NCI-H460 (cell line): ENCODE results near the gene APOL1. TPM values are rescaled to one million over a fixed set of nuclear protein-coding genes. Genes with fewer than 3 reads are reported as not detected.
"Not testable (repeated sequence)": the region's sequence is repeated elsewhere in the genome, so short reads cannot be mapped to it uniquely, and the experiment has no call there.

ENCODE experiments used
- DNase-seq: peaks from one replicate; pipeline ENCODE4 v3.0.0-alpha.2; 2016; ENCODE audit warnings: low read depth; ENCODE audit errors: extremely low read depth
- polyA plus RNA-seq: library from polyadenylated mRNA; depleted of rRNA; stranded (reverse); fragments of >200 nt; gene quantifications from 2 replicates; pipeline ENCODE4 v1.2.3, GENCODE V29; 2014; cell fraction: nucleus; rRNA removed
- total RNA-seq: library from RNA; depleted of rRNA; stranded (reverse); fragments of >200 nt; shearing (Covaris generic); gene quantifications from 2 replicates; pipeline ENCODE4 v1.2.3, GENCODE V29; 2014; rRNA removed

APOL1 gene
- 1.9 and 2.6 TPM in 2 replicates for total RNA-seq
- 2.0 and 3.6 TPM in 2 replicates for polyA plus RNA-seq

- DNase-seq, result peak; percentile 26
These were observed at the start of gene APOL1 for GRCh38 chr22:36252754-36253522. TSS of gene APOL1 (plus strand) at chr22:36253133. CDS start at chr22:36254956, 1,823 bp downstream.

DNA sequence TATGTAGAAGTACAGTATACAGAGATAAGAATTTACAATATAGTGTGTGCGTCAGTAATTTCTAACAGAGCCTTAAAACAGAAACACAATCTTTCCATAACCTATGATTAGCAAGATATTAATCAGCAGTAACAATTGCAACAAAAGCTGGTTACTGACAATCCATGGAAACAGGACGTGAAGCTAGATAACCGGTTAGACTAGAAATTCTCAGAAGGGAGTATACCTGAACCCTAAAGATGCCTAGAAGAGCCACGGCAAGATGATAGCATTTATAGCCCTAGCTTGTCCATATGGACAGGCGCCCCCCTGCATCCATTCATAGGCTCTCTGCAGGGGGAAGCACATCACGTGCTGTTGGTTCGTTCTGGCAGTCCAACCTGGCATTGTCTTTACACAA, 49.5 kb upstream of the APOL1 start:
- DNase-seq, result not testable (repeated sequence)

- no peak for DNase-seq
These were observed 48.8 kb upstream of the APOL1 start for GRCh38 chr22:36204001-36204631.

GRCh38 chr22:36204632-36205015, 48.3 kb upstream of the APOL1 start:
- no peak for DNase-seq

DNA sequence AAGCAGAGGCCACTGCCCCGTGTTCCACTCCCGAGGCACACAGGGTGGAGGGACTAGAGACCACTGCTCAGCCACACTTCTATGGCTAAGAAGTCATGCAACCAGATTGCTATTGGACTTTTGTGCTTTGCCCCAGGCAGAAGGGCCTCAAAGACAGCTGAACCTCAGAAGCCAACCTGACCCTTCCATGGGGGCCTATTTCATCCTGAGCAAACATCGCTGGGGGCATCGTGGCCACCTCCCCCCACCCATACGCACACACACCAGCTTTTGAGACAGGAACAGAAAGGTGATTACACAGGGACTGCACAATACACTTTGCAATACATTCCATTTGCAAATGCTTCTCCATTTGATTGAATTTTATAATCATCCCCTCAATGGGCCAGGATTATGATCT, 47.4 kb upstream of the APOL1 start:
- DNase-seq, result not testable (repeated sequence)

- DNase-seq, result no peak
These were observed 46.7 kb upstream of the APOL1 start for GRCh38 chr22:36206255-36206654.

GRCh38 chr22:36208162-36208765, 44.7 kb upstream of the APOL1 start:
- DNase-seq, result no peak

- no peak for DNase-seq
These were observed 44.0 kb upstream of the APOL1 start for GRCh38 chr22:36208914-36209313.

- DNase-seq, result not testable (repeated sequence)
These were observed 43.4 kb upstream of the APOL1 start for GRCh38 chr22:36209488-36209908.

DNA sequence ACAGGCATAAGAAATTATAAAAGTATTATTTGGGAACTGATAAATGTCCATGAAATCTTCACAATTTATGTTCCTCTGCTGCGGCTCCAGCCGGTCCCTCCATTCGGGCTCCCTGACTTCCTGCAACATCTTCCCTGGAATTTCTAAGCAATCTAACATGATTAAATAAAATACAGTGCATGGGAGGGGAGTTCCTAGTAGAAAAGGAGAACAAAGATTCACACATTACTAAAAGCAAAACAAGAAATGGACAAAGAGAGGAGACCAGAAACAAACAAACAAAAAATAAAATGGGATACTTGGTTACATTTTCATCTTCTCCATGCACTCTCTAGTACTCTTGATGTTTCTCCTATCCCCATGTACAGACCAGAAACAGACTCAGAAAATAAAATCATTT, 42.7 kb upstream of the APOL1 start:
- no peak for DNase-seq

DNA sequence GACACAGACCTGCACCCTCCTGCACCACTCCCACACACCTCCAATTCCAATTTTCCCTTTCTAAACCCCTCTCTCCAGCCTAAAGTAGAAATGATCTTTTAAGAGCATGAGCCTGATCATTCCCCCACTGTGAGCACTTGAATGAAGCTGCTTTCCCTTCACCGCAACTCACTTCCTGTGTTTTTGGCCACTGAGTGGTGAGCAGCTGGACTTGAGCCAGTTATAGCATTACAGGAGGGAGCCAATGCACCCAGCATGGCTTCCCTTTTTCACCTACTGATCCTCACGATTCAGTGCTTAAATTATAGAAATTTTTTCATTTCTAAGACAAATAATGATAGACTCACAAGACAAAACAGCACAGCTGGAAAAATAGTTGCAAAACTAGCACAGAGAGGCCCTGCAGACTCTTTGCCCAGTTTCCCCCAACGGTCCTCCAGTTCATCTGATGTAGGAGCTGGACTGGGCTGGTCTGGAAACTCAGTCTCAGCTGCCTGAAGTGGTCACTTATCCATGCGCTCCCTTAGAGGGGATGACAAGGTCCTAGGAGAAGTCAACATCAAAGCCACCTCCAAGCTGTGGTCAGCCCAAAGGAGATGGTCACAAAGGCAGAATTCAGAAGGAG, 41.6 kb upstream of the APOL1 start:
- DNase-seq, result no peak

GRCh38 chr22:36212901-36213300, 40.0 kb upstream of the APOL1 start:
- no peak for DNase-seq

DNA sequence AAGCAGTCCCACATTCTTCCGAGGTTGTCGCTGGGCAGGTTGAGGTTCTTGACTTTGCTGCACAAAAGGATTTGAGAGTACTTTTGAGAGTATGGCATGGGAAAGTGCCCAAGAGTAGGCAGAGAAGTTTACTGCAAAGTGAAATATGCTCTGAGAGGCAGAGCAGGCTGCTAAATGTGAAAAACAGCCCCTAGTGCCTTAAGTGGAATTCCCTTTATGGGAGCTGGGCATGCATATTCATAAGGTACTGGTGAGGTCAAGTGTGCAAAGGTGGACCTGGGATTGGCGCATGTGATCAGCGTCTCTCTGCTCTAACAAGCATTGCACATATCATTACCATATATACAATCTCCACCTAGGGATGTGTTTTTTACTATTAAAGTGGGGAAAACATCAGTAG, 39.3 kb upstream of the APOL1 start:
- no peak for DNase-seq

- no peak for DNase-seq
These were observed 37.0 kb upstream of the APOL1 start for GRCh38 chr22:36215981-36216380.

DNA sequence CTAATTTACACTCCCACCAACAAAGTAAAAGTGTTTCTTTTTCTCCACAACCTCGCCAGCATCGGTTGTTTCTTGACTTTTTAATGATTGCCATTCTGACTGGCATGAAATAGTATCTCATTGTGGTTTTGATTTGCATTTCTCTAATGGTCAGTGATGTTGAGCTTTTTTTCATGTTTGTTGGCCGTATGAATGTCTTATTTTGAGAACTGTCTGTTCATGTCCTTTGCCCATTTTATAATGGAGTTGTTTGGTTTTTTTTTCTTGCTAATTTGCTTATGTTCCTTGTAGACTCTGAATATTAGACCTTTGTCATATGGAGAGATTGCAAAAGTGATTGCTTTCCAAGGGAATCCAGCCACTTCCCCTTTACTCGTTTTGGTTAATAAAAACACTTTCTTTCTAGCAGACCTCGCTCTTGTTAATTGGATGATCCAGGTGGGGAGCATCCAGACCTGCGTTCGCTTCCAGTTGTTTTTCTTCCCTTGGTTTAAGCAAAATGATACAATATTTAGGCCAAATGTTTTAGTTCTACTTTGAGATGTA, 34.2 kb upstream of the APOL1 start:
- no peak for DNase-seq

GRCh38 chr22:36220451-36220921, 32.4 kb upstream of the APOL1 start:
- peak; percentile 14 for DNase-seq

DNA sequence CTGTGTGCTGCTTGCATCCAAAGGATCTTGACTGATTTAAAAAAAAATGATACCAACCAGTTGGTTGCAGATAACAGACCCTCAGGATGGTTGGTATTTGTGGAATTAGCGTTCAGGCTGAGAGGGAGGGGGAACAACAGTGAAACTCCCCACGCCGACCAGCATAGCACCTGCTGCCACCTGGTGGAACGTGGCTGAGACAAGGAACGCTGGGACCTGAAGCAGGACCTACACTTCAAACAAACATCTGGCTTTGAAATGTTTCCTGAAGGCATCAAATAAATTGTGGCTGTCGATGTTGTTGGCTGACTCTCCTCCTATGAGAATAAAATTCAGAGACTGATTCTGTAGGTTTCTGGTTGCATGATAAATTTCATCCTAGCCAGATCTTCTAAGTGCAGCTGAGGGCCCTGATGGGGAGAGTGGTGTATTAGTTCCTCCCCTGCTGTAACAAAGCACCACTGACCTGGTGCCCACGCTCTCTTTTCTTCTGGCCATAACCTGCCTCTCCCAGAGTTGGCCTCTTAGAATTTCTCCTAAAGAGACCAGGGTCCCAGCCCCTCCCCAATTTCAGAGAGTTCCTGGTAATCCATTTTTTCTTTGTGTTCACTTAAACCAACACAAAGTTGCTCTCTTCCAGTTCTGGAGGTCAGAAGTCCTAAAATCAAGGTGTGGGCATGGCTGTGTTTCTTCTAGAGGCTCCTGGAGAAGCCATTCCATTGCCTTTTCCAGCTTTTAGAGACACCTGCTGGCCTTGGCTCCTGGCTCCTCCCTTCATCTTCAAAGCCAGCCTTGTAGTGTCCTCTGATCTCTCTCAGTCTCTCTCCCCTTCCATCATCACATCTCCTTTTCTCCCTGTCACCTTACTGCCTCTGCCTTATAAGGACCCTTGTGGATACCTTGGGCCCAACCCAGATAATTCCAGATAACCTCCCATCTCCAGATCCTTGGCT, 30.9 kb upstream of the APOL1 start:
- DNase-seq, result peak; percentile 22

GRCh38 chr22:36222887-36223450, 30.0 kb upstream of the APOL1 start:
- no peak for DNase-seq

GRCh38 chr22:36223504-36223903, 29.4 kb upstream of the APOL1 start:
- no peak for DNase-seq
